ENCODE results near the gene TOP1. TPM values are rescaled to one million over a fixed set of nuclear protein-coding genes. Genes with fewer than 3 reads are reported as not detected.

TOP1 gene
- total RNA-seq, 1 experiment from 2014 or later = 125 TPM

DNA sequence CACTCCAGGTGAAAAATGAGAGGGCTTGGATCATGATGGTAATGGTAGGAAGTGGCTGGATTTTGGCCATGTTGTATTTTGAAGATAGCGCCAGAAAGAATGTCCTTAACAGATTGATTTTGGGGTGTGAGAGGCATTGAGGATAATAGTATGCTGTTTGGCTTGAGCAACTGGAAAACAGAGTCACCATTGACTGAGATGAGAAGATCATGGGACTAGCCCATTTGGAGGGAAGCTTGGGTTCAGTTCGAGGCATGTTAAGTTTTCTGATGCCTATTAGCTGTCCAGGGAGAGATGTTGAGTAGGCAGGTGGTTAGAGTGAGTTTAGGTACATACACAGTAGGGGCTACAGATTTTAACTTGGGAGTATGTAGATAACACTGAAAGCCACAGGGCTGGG is 132.1 kb downstream of the TOP1 start:
- CTCF ChIA-PET = no interaction called here
- peaks cover 45% of the 10 kb centered on the region for H3K36me3 ChIP-seq (ENCODE audit: insufficient read depth, low read length, poor library complexity, severe bottlenecking)
- no peak for TF ChIP-seq EZH2 (IDR thresholded peaks at IDR 0.05; ENCODE audit: borderline replicate concordance, low read depth, low read length, poor library complexity, severe bottlenecking)
- TF ChIP-seq, protein P1, sequence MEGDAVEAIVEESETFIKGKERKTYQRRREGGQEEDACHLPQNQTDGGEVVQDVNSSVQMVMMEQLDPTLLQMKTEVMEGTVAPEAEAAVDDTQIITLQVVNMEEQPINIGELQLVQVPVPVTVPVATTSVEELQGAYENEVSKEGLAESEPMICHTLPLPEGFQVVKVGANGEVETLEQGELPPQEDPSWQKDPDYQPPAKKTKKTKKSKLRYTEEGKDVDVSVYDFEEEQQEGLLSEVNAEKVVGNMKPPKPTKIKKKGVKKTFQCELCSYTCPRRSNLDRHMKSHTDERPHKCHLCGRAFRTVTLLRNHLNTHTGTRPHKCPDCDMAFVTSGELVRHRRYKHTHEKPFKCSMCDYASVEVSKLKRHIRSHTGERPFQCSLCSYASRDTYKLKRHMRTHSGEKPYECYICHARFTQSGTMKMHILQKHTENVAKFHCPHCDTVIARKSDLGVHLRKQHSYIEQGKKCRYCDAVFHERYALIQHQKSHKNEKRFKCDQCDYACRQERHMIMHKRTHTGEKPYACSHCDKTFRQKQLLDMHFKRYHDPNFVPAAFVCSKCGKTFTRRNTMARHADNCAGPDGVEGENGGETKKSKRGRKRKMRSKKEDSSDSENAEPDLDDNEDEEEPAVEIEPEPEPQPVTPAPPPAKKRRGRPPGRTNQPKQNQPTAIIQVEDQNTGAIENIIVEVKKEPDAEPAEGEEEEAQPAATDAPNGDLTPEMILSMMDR (conservative IDR thresholded peaks at IDR 0.05; ENCODE audit: low read depth, low read length) = no peak

DNA sequence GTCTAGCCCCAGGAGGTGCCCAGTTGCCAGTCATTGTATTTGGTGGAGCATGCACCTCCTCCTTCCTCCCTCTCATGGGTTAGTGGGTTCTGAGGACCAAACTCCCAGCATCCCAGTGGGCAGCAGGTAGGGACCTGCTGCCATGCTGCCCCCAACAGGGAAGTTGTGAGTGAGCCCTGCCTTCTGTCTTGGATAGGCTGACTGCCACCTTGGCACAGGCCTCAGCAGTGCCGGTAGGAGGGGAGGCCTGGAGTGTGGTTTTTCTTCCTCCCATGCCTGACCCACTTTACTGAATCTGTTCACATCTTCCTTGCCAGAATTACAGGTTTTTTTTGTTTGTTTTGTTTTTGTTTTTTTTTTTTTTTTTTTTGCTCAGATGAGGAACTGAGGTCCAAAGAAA is 133.3 kb downstream of the TOP1 start:
- TF ChIP-seq EZH2 (IDR thresholded peaks at IDR 0.05; ENCODE audit: borderline replicate concordance, low read depth, low read length, poor library complexity, severe bottlenecking) = no peak
- TF ChIP-seq, protein P1 (conservative IDR thresholded peaks at IDR 0.05; ENCODE audit: low read depth, low read length) = no peak
- no TSS peak for BruUV-seq (replicated peaks)
- DNase-seq (ENCODE audit: low spot score) = no peak
- Histone ChIP-seq H3K36me3 (ENCODE audit: insufficient read depth, low read length, poor library complexity, severe bottlenecking) (peaks cover 57% of the 10 kb centered on the region), H3K9me3 (ENCODE audit: low read depth, low read length, poor library complexity, severe bottlenecking) (no peaks in the 10 kb centered on the region), H3K27me3 (replicated peaks; ENCODE audit: insufficient read depth, low read depth, low read length, poor library complexity) (no peaks in the 10 kb centered on the region), H3K4me1 (ENCODE audit: insufficient read depth, low read length, poor library complexity, severe bottlenecking) (no peaks in the 10 kb centered on the region), H3K4me3 (ENCODE audit: low read depth, low read length, poor library complexity, severe bottlenecking) (no peak overlapping the region), H3K27ac (ENCODE audit: low read depth, low read length, poor library complexity, severe bottlenecking) (no peak overlapping the region)
- intact Hi-C loops (cut with micrococcal nuclease; ENCODE audit: unreplicated experiment) = no loop called here
- POLR2A ChIA-PET (ENCODE audit: low non-redundant PET) = no interaction called here
- CTCF ChIA-PET = no interaction called here

More for the DNA sequence above, 132.1 kb downstream of the TOP1 start:
- Histone ChIP-seq H3K4me3 (ENCODE audit: low read depth, low read length, poor library complexity, severe bottlenecking) (no peak overlapping the region), H3K9me3 (ENCODE audit: low read depth, low read length, poor library complexity, severe bottlenecking) (no peaks in the 10 kb centered on the region), H3K27ac (ENCODE audit: low read depth, low read length, poor library complexity, severe bottlenecking) (no peak overlapping the region), H3K27me3 (replicated peaks; ENCODE audit: insufficient read depth, low read depth, low read length, poor library complexity) (no peaks in the 10 kb centered on the region), H3K4me1 (ENCODE audit: insufficient read depth, low read length, poor library complexity, severe bottlenecking) (no peaks in the 10 kb centered on the region)
- intact Hi-C loops (cut with micrococcal nuclease; ENCODE audit: unreplicated experiment) = no loop called here
- POLR2A ChIA-PET (ENCODE audit: low non-redundant PET) = no interaction called here
- DNase-seq (ENCODE audit: low spot score) = no peak
- BruUV-seq (replicated peaks) = TSS peak; percentile 36

DNA sequence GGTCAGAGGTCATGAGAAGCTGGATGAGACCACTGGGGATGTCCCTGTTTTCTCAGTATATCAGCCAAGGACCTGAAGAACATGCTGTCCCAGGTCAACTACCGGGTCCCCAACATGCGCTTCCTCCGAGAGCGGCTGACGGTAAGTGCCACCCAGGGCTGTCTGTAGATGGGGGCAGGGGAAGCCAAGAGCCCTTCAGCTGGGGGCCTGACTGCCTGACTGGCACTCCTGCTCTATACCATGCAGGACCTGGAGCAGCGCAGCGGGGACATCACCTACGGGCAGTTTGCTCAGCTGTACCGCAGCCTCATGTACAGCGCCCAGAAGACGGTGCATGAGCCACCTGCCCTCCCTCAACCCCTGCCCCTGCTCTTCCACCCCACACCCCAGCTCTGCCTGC is 133.8 kb downstream of the TOP1 start:
- Histone ChIP-seq H3K4me1 (ENCODE audit: insufficient read depth, low read length, poor library complexity, severe bottlenecking) (no peaks in the 10 kb centered on the region), H3K27me3 (replicated peaks; ENCODE audit: insufficient read depth, low read depth, low read length, poor library complexity) (no peaks in the 10 kb centered on the region), H3K27ac (ENCODE audit: low read depth, low read length, poor library complexity, severe bottlenecking) (no peak overlapping the region), H3K36me3 (ENCODE audit: insufficient read depth, low read length, poor library complexity, severe bottlenecking) (peaks cover 62% of the 10 kb centered on the region), H3K9me3 (ENCODE audit: low read depth, low read length, poor library complexity, severe bottlenecking) (no peaks in the 10 kb centered on the region), H3K4me3 (ENCODE audit: low read depth, low read length, poor library complexity, severe bottlenecking) (no peak overlapping the region)
- DNase-seq (ENCODE audit: low spot score) = no peak
- TF ChIP-seq, protein P1 (conservative IDR thresholded peaks at IDR 0.05; ENCODE audit: low read depth, low read length) = no peak
- no peak for TF ChIP-seq EZH2 (IDR thresholded peaks at IDR 0.05; ENCODE audit: borderline replicate concordance, low read depth, low read length, poor library complexity, severe bottlenecking)
- no TSS peak for BruUV-seq (replicated peaks)
- intact Hi-C loops (cut with micrococcal nuclease; ENCODE audit: unreplicated experiment) = no loop called here
- ChIA-PET POLR2A (ENCODE audit: low non-redundant PET) (no interaction called here), CTCF (no interaction called here)
